ENCODE measurements around the gene YARS1.

Gene YARS1

DNA sequence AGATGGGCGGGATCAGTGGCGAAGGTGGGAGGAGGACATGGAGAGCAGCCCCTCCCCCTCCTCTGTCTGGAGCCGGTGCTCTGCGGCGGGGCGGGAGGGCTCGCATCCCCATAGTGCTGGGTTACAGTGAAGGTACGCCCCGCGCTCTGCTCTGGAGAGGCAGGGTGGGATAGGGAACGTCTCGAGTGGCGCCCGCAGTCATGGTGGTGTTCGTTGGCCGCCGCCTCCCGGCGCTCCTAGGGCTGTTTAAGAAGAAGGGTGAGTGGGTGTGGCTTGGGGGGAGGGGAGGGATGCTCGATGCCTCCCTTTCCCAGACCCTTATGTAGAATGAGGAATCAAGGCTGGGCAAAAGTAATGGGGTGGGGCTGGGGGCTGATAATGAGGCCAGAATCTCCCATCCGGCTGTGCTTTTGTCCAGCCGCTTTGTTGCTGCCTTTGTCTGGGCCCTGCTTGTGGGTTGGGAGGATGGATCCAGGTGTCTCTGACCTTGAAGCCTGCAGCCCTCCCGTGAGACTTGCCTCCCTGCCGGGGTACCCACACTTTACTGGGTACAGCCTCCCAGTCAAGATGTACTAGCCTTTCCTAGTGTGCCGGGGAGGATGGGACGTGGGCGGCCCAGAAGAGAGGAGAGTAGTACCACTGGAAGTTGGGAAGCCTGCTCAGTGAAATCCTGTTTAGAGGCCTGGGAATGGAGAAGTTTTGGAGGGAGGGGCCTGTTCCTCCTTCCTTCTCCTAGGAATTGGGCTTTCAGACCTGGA lies 51.4 kb downstream of the YARS1 start:
- no peak for DNase-seq (ENCODE audit: low read depth)

DNA sequence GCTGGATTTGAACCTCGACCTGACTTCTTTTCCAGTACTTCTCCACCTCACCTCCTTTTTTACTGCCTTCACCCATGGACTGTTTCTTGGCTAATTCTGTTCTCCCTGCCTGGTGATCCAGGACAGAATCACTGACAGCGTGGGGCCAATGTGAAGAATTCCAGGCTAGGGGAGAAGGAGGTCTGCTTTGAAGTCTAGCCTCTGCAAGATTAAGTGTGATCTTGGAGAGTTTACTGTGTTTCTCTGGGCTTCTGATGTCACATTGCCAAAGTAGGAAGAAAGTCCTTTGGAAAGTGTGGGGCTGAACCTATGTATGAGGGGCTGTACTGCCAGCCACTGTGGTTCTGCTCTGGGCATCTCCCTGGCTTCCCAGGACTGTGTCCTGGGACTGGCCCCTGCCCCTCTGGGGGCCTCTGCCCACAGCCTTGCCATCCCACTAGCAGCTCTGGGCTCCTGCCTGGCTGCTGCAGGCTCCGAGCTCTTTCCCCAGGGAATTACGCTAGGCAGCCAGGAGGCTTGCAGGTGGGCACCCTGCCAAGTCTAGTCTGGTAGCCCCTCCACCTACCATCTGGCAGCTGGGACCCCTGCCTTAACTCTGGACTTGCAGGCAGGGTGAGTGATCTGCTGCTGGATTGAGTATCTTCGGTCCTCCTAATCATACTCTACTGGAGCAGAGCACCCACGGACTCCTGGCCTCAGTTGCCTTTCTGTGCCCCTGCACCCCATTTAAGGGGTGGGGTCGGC lies 52.2 kb downstream of the YARS1 start:
- DNase-seq (ENCODE audit: low read depth): no peak

DNA sequence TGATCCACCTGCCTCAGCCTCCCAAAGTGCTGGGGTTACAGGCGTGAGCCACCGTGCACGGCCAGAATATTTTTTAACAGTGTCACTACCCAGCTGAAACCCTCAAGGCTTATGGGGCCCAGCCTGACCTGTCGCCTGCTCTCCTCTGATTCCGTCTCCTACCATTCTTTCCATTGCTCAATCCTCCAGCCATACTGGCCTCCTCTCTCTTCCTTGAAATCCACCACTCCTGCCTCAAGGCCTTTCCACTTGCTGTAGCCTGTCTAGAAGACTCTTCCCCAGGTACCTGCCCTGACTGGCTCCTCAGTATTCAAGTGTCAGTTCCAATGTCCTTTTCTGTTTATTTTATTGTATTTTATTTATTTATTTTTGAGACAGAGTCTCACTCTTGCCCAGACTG lies 53.9 kb downstream of the YARS1 start:
- no peak for DNase-seq (ENCODE audit: low read depth)

DNA sequence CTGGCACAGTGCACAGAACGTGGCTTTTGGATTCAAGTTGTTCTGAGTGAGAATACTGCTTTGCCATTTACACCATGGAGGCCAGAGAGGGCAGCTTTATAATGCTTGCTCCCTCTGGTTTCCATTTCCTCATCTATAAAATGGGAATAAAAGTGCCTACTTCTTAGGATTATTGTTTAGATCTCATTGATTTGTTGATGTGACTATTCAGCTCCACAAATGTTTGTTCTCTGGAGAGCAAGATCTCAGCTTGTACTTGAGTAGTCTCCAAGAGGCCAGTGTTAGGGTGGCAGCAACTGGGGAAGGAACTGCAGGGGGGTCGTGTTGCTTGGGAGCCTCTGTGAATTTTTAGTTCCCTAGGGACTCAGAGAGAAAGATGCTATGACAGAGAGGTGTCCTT lies 55.2 kb downstream of the YARS1 start:
- DNase-seq (ENCODE audit: low read depth): no peak

DNA sequence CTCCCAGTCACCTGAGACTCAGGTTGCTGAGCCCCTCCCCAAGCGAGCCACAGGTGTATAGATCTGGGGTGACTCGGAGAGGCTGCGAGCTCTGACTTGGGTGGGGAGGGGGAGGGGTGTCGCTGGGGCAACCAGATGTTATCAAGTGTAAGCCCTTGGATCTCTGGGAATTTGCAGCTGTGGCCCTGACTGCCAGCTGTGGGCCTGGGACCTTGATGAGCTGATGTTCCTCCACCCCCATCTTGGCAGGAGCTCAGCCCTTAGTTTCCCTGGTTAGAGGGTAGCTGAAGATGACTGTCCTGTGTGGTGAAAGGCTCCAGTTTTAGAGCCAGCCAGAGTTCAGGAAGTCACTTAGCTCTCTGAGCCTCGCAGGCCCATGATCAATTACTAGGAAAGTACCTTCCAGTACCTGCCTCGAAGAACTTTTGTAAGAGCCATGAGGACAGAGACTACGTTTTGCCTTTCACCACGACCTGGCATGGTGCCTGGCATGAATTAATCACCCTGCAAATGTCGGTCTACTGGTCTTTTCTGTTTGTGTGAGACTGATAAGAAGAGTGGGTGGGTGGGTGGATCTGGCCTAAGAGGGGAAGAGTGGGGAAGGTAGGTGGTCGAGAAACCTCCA lies 55.8 kb downstream of the YARS1 start:
- peak; percentile 55 for DNase-seq (ENCODE audit: low read depth)

DNA sequence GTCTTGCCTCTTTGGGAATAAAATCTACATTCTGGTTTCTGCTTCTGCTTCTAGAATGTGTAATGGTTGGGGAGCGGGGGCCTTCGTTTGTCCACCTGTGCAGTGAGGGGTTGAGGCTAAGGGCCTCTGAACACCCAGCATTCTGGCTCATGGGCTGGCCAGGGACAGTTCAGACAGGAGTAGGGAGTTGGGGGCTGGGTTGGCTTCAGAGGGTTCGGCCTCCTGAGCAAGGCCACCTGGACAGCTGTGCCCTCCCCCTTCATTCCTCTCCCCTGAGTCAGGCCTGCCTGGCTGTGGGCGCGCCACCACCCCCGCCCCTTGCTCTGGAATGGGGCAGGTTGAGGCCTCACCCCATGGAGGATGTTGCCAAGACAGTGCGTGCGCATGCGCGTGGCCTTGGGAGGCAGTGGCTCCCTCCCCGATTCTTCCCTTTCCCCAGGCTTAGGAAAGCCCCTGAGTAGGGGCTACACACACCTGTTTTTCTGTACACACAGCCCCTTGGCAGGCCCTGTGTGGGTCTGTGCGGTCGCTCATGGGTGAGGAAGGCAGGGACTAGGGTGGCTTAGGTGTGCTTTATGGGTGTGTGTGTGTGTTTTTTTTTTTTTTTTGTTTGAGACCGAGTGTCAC lies 57.0 kb downstream of the YARS1 start:
- DNase-seq (ENCODE audit: low read depth): no peak

DNA sequence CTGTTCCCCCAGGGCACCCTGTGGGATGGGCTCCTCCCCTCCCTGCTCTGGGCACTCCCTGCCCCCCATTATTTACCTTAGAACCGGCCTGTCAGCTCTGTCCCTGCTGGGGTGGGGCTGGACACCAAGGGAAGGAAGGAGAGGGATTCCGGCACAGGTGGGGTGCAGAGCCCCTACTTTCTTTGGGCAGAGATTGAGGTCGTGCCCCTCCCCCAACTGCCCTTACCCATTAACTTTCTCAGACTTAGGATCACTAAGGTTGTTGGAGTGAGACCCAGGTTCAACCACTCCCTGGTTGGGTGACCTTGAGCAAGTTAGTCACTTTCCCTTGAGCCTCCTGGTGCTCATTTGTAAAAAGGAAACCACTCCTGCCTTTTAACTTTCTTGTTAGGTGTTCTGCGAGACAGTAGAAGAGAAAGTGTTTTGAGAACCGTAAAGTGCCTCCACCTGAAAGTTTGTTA lies 57.6 kb downstream of the YARS1 start:
- no peak for DNase-seq (ENCODE audit: low read depth)

DNA sequence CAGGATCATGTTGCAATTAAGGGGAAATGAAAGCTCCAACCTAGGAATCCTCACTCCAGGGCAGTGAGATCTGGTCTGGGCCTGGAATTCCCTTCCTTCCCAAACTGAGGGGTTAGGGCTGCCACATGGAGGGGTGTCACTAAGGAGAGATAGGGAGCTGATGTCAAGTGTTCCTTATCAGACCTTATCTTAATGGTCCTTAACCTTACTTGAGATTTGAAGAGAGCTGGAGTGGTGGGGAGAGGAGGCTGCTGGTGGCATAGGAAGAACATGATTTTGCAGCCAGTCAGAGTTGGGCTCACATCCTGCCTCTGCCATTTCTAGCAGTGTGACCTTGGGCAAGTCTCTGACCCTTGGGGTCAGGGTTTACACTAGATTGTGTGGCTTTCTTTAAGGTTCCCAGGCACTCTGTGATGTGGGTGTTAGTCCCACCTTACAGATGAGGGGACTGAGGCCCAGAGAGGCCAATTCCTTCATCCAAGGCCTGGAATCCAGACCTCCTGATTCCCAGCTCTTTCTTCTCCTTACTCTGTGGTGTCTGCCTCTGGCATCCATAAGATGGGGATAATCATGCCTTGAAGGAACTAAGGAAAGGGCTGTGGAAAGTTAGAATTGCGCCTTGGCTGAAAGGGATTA lies 58.2 kb downstream of the YARS1 start:
- DNase-seq (ENCODE audit: low read depth): no peak

DNA sequence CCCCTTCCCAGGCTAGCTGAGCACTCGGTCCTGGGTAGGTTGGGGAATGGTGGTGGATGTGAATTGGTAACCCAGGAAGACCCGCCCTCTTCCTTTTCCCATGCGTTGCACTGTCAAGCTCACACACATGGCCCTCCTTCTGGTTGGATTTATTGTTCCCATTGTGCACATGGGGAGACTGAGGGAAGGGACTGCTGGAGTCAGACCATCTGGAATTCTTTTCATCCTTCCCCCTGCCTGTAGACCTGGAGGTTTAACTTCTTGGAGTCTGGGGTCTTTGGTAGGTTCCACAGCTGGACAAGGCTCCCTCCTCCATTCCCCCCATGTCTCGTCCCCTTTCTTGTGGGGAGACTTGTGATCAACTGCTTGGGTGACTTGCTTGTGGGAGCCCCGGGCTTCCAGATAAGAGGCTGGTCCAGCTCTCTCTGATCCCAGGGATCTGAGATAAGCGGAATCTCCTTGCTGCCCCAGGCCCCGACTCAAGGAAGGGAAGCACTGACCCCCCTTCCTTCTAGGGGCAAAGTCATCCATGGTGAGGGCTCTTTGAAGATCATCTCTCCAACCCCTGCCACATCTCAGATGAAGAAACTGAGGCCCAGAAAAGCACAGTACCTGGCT lies 58.9 kb downstream of the YARS1 start:
- no peak for DNase-seq (ENCODE audit: low read depth)

DNA sequence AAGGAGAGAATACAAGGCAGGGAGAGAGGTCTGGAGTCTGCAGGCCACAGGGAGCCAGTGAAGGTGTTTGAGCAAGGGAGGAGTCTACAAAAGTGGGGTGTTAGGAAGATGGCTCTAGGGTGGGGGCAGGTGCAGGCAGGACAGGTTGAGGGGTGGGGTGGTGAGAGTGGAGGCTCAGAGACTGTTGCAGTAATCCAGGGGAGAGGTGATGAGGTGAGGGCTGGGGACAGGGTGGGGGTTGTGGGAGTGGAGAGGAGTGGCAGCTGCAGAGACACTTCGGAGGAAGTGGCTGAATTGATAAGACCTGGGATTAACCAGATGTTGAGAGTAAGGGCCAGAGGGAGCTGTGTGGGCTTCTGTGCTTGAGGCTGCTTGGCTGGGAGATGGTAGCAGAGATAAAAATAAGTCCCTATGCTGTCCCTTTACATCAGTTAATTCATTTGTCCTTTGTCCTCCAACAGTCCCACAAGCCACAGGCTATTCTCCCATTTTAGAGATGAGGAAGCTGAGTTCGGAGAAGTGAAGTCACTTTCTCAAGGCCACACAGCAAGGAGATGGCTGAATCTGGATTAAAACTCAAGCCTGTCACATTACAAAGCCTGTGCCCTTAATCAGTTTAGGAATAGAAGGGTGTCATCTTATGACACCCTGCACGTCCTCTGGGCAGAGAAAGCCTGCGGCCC lies 59.8 kb downstream of the YARS1 start:
- DNase-seq (ENCODE audit: low read depth): no peak

DNA sequence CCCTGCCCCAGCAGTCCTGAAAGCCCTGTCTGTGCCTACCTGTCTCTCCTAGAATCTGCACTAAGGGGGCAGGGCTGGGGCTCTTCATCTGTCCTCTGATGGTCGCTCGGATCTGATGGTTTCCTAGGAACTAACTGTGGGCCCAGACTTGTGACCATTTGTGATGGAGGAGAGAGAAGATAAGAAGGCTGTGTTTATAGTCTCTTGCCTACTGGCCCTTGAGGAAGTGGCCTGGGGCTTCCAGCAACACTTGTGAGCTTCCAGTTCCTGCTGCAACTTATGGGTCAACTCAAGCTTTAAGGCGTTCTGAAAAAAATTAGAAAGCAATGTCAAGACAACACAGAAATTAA lies 61.4 kb downstream of the YARS1 start:
- no peak for DNase-seq (ENCODE audit: low read depth)

DNA sequence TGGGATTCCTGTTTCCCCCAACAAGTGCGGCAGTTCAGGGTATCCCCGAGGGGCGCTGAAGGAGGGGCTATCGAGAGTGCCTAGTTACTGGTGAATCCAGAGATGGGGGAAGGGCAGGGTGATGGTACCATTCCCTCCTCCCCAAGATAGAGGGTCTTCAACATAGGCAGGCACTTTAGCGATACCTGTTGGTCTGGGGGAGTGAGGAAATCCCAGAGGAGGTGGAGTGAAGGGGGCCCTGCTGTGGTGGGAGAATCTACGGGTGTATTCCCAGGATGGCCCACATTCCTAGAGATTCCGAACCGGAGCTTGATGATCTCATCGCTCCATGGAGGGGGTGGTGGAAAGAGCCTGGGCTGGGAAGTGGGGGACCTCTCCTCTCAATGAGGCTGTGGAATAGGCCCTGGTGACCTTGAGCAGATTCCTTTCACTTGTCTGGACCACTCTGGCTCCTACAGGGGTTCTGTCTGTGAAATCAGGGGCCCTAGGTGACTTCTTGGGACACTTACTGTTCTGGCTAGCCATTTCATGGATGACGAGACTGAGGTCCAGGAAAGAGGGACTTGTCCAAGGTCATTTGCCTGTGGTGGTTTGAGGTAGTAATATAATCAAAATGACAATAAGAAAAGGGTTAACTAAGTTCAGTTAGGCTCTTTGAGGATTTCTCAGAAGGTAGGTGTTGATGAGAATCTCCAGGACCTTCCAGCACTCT lies 61.9 kb downstream of the YARS1 start:
- DNase-seq (ENCODE audit: low read depth): no peak

DNA sequence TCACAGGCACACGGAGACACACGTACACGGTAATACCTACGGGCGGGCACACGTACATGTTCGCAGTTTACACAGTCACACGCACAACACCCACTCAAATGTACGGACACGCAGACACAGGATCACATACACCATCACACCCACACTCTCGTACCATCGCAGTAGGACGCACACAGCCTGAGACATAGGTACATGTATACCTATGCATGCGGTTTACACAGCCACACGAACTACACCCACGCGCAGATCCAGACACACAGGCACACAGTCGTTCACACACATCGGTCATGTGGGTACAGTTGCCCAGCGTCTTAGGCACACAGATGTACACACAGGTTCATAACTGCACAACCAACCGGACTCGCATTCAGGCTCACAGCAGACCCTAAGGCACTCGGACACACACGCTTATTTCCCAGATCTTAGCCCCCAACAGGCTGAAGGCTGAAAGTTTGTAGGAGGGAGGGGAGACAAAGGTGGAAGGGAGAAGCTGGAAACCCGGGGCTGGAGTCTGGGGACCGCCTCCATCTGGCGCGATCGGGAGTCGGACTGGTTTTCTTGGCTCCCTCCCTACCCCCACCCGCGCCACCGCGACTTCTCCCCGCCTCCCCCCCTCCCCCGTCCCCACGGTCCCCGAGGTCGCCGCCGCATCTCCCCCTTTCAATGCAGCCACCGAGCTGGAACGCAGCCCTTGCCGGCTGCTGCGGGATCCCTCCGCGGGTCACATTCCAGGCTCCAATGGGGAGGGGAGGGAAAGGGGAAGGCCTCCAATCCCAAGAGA lies 62.7 kb downstream of the YARS1 start:
- DNase-seq (ENCODE audit: low read depth): no peak

DNA sequence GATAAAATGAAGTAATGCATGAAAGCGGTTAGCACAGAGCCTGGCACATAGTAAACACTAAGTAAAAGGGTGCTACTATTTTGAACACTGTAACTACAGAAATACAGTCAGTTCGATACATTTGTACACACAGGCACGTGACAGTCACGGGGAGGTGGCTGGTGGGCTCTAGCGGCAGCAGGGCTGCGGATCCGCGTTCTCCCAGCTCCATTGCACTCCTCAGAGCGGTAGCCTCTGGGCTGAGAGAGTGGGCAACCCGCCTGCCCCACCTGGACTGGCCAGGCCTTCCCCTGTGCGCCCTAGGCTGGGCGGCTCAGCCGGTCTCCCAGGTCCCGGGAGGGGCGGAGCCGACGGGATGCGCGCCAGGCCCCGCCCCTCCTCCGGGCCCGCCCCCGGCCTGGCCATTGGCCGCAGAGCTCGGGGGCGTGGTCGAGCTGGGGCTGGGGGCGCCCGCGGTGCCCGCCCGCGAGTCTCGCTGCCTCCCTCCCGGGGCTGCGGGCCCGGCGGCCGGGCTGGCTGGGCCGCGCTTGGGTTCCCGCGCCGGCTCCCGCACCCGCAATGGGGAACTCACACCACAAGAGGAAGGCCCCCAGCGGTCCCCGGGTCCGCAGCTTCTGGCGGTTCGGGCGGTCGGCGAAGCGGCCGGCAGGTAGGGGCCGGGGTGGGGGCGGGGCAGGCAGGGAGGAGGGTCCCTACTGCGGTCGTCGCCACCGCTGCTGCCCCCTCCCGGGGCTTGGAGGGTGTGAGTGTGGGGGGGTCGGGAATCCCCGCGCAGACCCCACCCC lies 63.4 kb downstream of the YARS1 start:
- no peak for DNase-seq (ENCODE audit: low read depth)

DNA sequence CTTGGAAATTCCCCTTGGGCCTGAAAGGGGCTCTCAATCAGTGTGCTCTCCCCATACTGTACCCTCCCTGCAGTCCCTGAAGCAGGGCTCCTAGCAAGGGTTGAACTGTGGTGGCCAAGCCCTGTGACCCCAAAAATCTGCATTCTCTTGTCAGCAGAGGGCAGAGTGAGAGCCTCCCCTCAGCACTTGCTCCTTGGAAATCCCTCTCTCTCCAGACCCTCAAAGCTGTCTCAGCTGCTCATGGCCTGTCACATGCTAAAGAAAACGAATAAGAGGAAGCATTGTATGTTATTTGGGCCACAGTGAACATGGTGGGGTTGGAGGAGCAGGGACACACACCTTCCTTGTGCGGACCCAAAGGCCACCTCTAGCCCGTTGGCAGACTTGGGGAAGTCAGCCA lies 67.4 kb downstream of the YARS1 start:
- no peak for DNase-seq (ENCODE audit: low read depth)

DNA sequence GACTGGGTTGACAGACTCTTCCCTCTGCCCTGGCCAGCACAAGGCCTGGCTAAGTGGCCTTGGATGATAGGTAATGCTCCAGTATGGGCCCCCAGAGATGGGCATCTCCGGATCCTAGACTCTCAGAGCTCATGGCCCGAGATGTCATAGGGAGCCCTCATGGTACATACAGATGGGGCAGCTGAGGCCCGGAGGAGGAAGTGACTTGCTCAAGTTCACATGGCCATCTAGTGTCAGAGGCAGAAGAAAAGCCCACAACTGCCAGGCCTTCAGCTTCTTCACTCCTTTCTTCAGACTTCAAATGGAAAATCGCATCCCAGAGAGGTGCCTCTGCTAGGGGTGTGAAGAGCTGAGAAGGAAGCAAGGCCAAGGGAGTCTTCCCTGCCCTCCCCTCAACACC lies 67.8 kb downstream of the YARS1 start:
- no peak for DNase-seq (ENCODE audit: low read depth)

DNA sequence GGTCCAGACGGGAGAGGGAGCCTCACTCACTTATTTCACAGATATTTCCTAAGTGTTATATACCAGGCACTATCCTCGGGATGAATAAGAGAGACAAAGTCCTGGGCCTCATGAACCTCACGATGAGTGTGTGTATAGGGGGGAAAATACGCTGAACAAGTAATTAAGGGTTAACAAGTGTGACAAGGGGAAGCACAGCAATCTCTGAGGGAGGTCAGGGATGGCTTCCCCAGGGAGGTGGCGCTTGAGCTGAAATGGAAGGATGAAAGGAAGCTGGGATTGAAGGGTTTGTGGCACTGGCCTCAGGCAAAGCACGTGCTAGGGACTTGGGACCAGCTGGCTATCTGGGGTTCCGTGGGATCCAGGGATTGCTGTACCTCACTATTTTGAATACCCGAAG lies 68.2 kb downstream of the YARS1 start:
- DNase-seq (ENCODE audit: low read depth): no peak

DNA sequence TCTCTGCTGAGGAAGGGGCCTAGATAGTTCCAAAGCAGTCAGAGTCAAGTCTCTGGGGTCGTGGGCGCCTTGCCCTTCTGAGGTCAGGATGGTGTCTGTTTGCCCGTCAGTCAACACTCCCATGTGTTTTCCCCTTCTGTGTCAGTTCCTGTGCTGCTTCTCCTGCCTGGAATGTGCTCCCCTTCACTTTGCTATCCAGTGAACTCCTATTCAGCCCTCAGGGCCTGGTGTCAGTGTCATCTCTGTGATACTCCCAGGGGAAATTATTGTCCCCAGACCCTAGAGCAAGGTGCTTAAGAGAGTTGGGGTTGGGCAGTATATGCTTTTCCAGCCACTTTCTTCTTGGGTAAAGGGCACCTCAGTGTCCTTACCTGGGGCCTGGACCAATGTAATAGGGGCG lies 68.8 kb downstream of the YARS1 start:
- no peak for DNase-seq (ENCODE audit: low read depth)

DNA sequence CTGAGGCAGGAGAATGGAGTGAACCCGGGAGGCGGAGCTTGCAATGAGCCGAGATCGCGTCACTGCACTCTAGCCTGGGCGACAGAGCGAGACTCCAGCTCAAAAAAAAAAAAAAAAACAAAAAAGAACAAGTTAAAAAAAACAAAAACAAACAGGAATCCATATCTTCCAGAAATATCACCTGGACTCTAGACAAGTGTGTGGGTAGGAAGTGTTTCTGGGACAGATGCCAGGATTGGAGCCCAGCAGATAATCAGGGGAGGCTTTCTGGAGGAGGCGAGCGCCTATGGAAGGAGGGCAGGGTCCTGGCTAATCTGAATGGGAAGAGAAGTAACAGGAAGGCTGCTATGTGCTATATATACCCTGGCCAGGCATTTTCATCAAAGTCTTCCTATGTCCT lies 71.0 kb downstream of the YARS1 start:
- DNase-seq (ENCODE audit: low read depth): no peak
